Neuronal stem cell (in vitro differentiated cells): ENCODE results near the gene CMKLR1.

Experiments used
- DNase-seq: peaks from one replicate; pipeline ENCODE4 v3.0.0-alpha.2; 2013; ENCODE audit warnings: low spot score
- H2AFZ ChIP-seq: one replicate; pipeline ENCODE4 v1.6.1; 2013; ENCODE audit warnings: mild to moderate bottlenecking, low read length, inconsistent platforms
- H2AK5ac ChIP-seq: 2 replicates; pipeline ENCODE4 v1.6.1; 2013; ENCODE audit warnings: low read depth, mild to moderate bottlenecking, inconsistent platforms, low read length, moderate library complexity, mixed read lengths
- H2BK120ac ChIP-seq: 2 replicates; pipeline ENCODE4 v1.6.1; 2013; ENCODE audit warnings: low read depth, mild to moderate bottlenecking, inconsistent platforms, low read length, moderate library complexity, mixed read lengths
- H2BK12ac ChIP-seq: one replicate; pipeline ENCODE4 v1.6.1; 2013; ENCODE audit warnings: low read length, inconsistent platforms
- H2BK15ac ChIP-seq: 2 replicates; pipeline ENCODE4 v1.6.1; 2013; ENCODE audit warnings: mild to moderate bottlenecking, low read length, inconsistent platforms, mixed read lengths
- H2BK5ac ChIP-seq: one replicate; pipeline ENCODE4 v1.6.1; 2013; ENCODE audit warnings: inconsistent platforms, mild to moderate bottlenecking, low read length, moderate library complexity
- H3K14ac ChIP-seq: one replicate; pipeline ENCODE4 v1.6.1; 2013; ENCODE audit warnings: low read length, inconsistent platforms
- H3K18ac ChIP-seq: 2 replicates; pipeline ENCODE4 v1.6.1; 2013; ENCODE audit warnings: low read length, inconsistent platforms
- H3K23ac ChIP-seq: 2 replicates; pipeline ENCODE4 v1.6.1; 2013; ENCODE audit warnings: low read depth, mild to moderate bottlenecking, mixed read lengths, low read length, inconsistent platforms; ENCODE audit not compliant: poor library complexity
- H3K27ac ChIP-seq: replicated peaks from 3 replicates; pipeline ENCODE4 v1.5.1; 2013; ENCODE audit warnings: low read length, inconsistent platforms
- H3K27me3 ChIP-seq, 3 experiments: 2 replicates each; pipeline ENCODE4 v1.6.1; 2013; ENCODE audit warnings: low read length in 3 of 3, mild to moderate bottlenecking in 2 of 3, inconsistent platforms in 1 of 3, low read depth in 1 of 3, mixed read lengths in 1 of 3, moderate library complexity in 1 of 3; ENCODE audit not compliant: control insufficient read depth in 3 of 3, insufficient read depth in 3 of 3
- H3K36me3 ChIP-seq, 2 donors: replicated peaks in 1 of 2; 2 replicates each; pipeline ENCODE4 v1.6.1; 2013; ENCODE audit warnings: low read length in 2 of 2; ENCODE audit not compliant: control insufficient read depth in 2 of 2, insufficient read depth in 2 of 2
- H3K4ac ChIP-seq: 2 replicates; pipeline ENCODE4 v1.6.1; 2013; ENCODE audit warnings: inconsistent platforms, mild to moderate bottlenecking, low read length, moderate library complexity
- H3K4me1 ChIP-seq, 2 donors: 1 replicate in 1 of 2; 2 replicates in 1 of 2; pipeline ENCODE4 v1.6.1; 2013; ENCODE audit warnings: low read length in 2 of 2, low read depth in 1 of 2; ENCODE audit not compliant: control insufficient read depth in 2 of 2, insufficient read depth in 1 of 2
- H3K4me2 ChIP-seq: one replicate; pipeline ENCODE4 v1.6.1; 2013; ENCODE audit warnings: mild to moderate bottlenecking, low read length, inconsistent platforms; ENCODE audit not compliant: insufficient read depth, poor library complexity, severe bottlenecking
- H3K4me3 ChIP-seq, 2 donors: 2 replicates each; pipeline ENCODE4 v1.5.1; 2013; ENCODE audit warnings: low read length in 2 of 2, mild to moderate bottlenecking in 2 of 2, inconsistent platforms in 1 of 2, moderate library complexity in 1 of 2
- H3K79me1 ChIP-seq: one replicate; pipeline ENCODE4 v1.6.1; 2013; ENCODE audit warnings: low read depth, mild to moderate bottlenecking, inconsistent platforms, low read length, moderate library complexity
- H3K9ac ChIP-seq: one replicate; pipeline ENCODE4 v1.6.1; 2013; ENCODE audit warnings: mild to moderate bottlenecking, low read depth, low read length, inconsistent platforms; ENCODE audit not compliant: poor library complexity
- H3K9me3 ChIP-seq, 2 donors: replicated peaks in 1 of 2; 2 replicates each; pipeline versions ENCODE3 to v1.6.1; 2013; ENCODE audit warnings: low read length in 2 of 2, mild to moderate bottlenecking in 2 of 2, inconsistent platforms in 1 of 2, low read depth in 1 of 2, mixed read lengths in 1 of 2, moderate library complexity in 1 of 2; ENCODE audit not compliant: control insufficient read depth in 2 of 2, insufficient read depth in 1 of 2
- H4K8ac ChIP-seq: one replicate; pipeline ENCODE4 v1.6.1; 2013; ENCODE audit warnings: low read depth, mild to moderate bottlenecking, inconsistent platforms, low read length, moderate library complexity
- H4K91ac ChIP-seq: one replicate; pipeline ENCODE4 v1.6.1; 2013; ENCODE audit warnings: low read length, low read depth, mild to moderate bottlenecking, inconsistent platforms; ENCODE audit not compliant: poor library complexity
- WGBS, 2 donors: extraction: QIAGEN DNeasy Blood & Tissue Kit; methylation state at CpG; one replicate each; pipeline ENCODE4 v1.1.7; 2013; ENCODE audit warnings: missing lambda C conversion rate in 2 of 2, mixed read lengths in 1 of 2; ENCODE audit not compliant: insufficient read length in 2 of 2, insufficient replicate concordance in 1 of 2; ENCODE audit errors: extremely low coverage in 2 of 2; 5-methylcytosine and 5-hydroxymethylcytosine counted together

Gene CMKLR1

GRCh38 chr12:108360057-108360456 is 20.9 kb upstream of the CMKLR1 start:
- Histone ChIP-seq H2BK12ac (no peak overlapping the region), H4K91ac (no peak overlapping the region), H2BK5ac (no peak overlapping the region), H3K4ac (no peak overlapping the region), H3K9ac (no peak overlapping the region), H3K18ac (no peak overlapping the region), H3K27me3 (peaks cover 0 to 2% (median 0%) of the 10 kb centered on the region in 3 experiments), H3K79me1 (peaks cover 2% of the 10 kb centered on the region), H2BK120ac (no peak overlapping the region), H3K4me3 (no peak overlapping the region), H3K23ac (no peak overlapping the region), H2BK15ac (no peak overlapping the region), H3K4me1 (peaks cover 0 to 6% of the 10 kb centered on the region in 2 donors), H3K9me3 (peaks cover 0 to 2% of the 10 kb centered on the region in 2 donors), H4K8ac (no peak overlapping the region), H3K4me2 (no peak overlapping the region), H2AK5ac (no peak overlapping the region), H3K36me3 (no peaks in the 10 kb centered on the region), H2AFZ (no peak overlapping the region), H3K27ac (no peak overlapping the region), H3K14ac (no peak overlapping the region)
- DNase-seq: no peak

- Histone ChIP-seq H3K18ac (no peak overlapping the region), H3K4me2 (no peak overlapping the region), H3K4ac (no peak overlapping the region), H4K8ac (no peak overlapping the region), H2BK120ac (no peak overlapping the region), H2BK12ac (no peak overlapping the region), H3K9me3 (peaks cover 0 to 2% of the 10 kb centered on the region in 2 donors), H3K23ac (no peak overlapping the region), H3K36me3 (no peaks in the 10 kb centered on the region), H3K4me3 (no peak overlapping the region), H2AK5ac (no peak overlapping the region), H4K91ac (no peak overlapping the region), H2BK15ac (no peak overlapping the region), H3K27ac (no peak overlapping the region), H3K4me1 (peaks cover 0 to 6% of the 10 kb centered on the region in 2 donors), H3K14ac (no peak overlapping the region), H3K79me1 (peaks cover 2% of the 10 kb centered on the region), H2BK5ac (no peak overlapping the region), H2AFZ (no peak overlapping the region), H3K9ac (no peak overlapping the region), H3K27me3 (peaks cover 0 to 2% (median 0%) of the 10 kb centered on the region in 3 experiments)
- no CpG with 5 or more reads among the region's 7 CpGs for WGBS, 2 donors
- no peak for DNase-seq
Measured at GRCh38 chr12:108358580-108358965, 19.5 kb upstream of the CMKLR1 start.

- H3K4ac ChIP-seq: no peak overlapping the region
- H2BK12ac ChIP-seq: no peak overlapping the region
- no peak overlapping the region for H2BK5ac ChIP-seq
- no peak overlapping the region for H3K23ac ChIP-seq
- peaks cover 0 to 6% of the 10 kb centered on the region in 2 donors for H3K4me1 ChIP-seq
- H4K8ac ChIP-seq: no peak overlapping the region
- H3K4me3 ChIP-seq: no peak overlapping the region
- H3K36me3 ChIP-seq: no peaks in the 10 kb centered on the region
- no peak for DNase-seq
- no peaks in the 10 kb centered on the region for H3K9me3 ChIP-seq
- H4K91ac ChIP-seq: no peak overlapping the region
- H3K9ac ChIP-seq: no peak overlapping the region
- H3K14ac ChIP-seq: no peak overlapping the region
- H3K18ac ChIP-seq: no peak overlapping the region
- no peak overlapping the region for H2BK120ac ChIP-seq
- WGBS, 2 donors: no CpG with 5 or more reads among the region's 2 CpGs
- no peaks in the 10 kb centered on the region for H3K79me1 ChIP-seq
- no peak overlapping the region for H3K27ac ChIP-seq
- H3K4me2 ChIP-seq: no peak overlapping the region
- H2AK5ac ChIP-seq: no peak overlapping the region
- H3K27me3 ChIP-seq: peaks cover 0 to 2% (median 0%) of the 10 kb centered on the region in 3 experiments
- H2AFZ ChIP-seq: no peak overlapping the region
- no peak overlapping the region for H2BK15ac ChIP-seq
Measured at GRCh38 chr12:108357834-108358579, 18.9 kb upstream of the CMKLR1 start.

GRCh38 chr12:108356835-108357806 is 18.0 kb upstream of the CMKLR1 start:
- Histone ChIP-seq H3K9me3 (no peaks in the 10 kb centered on the region), H4K91ac (no peak overlapping the region), H3K4ac (no peak overlapping the region), H2AK5ac (no peak overlapping the region), H3K4me2 (no peak overlapping the region), H3K9ac (no peak overlapping the region), H3K79me1 (no peaks in the 10 kb centered on the region), H2BK5ac (no peak overlapping the region), H2AFZ (no peak overlapping the region), H3K4me1 (peaks cover 0 to 6% of the 10 kb centered on the region in 2 donors), H3K27me3 (peaks cover 0 to 2% (median 0%) of the 10 kb centered on the region in 3 experiments), H2BK120ac (no peak overlapping the region), H3K27ac (no peak overlapping the region), H3K23ac (no peak overlapping the region), H2BK15ac (no peak overlapping the region), H3K18ac (peak overlapping the region; percentile 72), H2BK12ac (no peak overlapping the region), H4K8ac (no peak overlapping the region), H3K14ac (peak overlapping the region; percentile 60), H3K4me3 (no peak overlapping the region), H3K36me3 (no peaks in the 10 kb centered on the region)
- no peak for DNase-seq
- 100% methylated on average over 2 of the region's 12 CpGs; no CpG with 5 or more reads in 1 of the 2 donors for WGBS, 2 donors
